Activated CD8-positive, alpha-beta T cell treated with anti-CD3 and anti-CD28 coated beads, Interleukin-2, amount 10 ng/mL, durations not matched to agents 7 days and 5 days (primary cell): Measurements from ENCODE around the gene THEM5. TPM values are rescaled to one million over a fixed set of nuclear protein-coding genes. Genes with fewer than 3 reads are reported as not detected.

ENCODE experiments used
- ATAC-seq: fragments of 150-1000 bp; cut with Tn5 transposase; one replicate; pipeline ENCODE4 v1.10.0; 2021; ENCODE audit warnings: moderate library complexity
- CTCF ChIA-PET: fragments of 350-600 bp; sonication (Branson Sonifier 250); formaldehyde crosslinking; loops from one replicate; lab custom pipeline; 2021; ENCODE audit warnings: antibody characterized with exemption; lab: Charles Lee
- POLR2A ChIA-PET: fragments of 350-600 bp; sonication (Branson Sonifier 250); formaldehyde crosslinking; loops from one replicate; lab custom pipeline; 2021; ENCODE audit warnings: antibody characterized with exemption; lab: Charles Lee
- DNase-seq: peaks from one replicate; pipeline ENCODE4 v3.0.0-alpha.2; 2020
- H3K27ac Mint-ChIP-seq: one replicate; pipeline ENCODE4 v1.8.0; 2021; ENCODE audit warnings: mild to moderate bottlenecking, mixed read lengths
- H3K27me3 Mint-ChIP-seq: one replicate; pipeline ENCODE4 v1.8.0; 2021; ENCODE audit warnings: low read depth, mixed read lengths
- H3K36me3 Mint-ChIP-seq: one replicate; pipeline ENCODE4 v1.8.0; 2021; ENCODE audit warnings: low read depth, mixed read lengths
- H3K4me1 Mint-ChIP-seq: one replicate; pipeline ENCODE4 v1.8.0; 2021; ENCODE audit warnings: low read depth, mixed read lengths
- H3K4me3 Mint-ChIP-seq: one replicate; pipeline ENCODE4 v1.8.0; 2021; ENCODE audit warnings: mild to moderate bottlenecking, mixed read lengths
- H3K9me3 Mint-ChIP-seq: one replicate; pipeline ENCODE4 v1.8.0; 2022; ENCODE audit warnings: mixed read lengths; ENCODE audit not compliant: insufficient read depth
- total RNA-seq, 2 experiments: library from RNA; stranded (reverse); gene quantifications; one replicate each; pipeline ENCODE4 v1.2.3, GENCODE V29; 2021

The THEM5 gene
- total RNA-seq, 2 experiments from 2014 or later: not detected

DNA sequence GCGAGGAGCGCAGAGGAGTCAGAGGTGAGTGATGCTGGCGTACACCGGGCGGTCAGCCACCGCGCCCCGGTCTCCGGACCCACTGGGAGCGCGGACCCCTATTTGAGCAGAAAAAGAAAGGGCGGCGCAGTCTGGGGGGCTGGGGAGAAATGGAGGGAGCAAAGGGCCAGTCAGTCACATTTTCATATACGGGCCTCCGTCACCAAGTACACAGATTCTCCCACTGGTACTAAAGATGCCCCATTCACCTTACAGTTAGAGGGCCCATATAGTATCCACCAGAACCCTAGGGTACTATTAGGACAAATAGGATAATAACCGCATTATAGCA is 14.5 kb downstream of the THEM5 start:
- Mint-ChIP-seq H3K4me1 (peaks cover 53% of the 10 kb centered on the region), H3K4me3 (peak overlapping the region; percentile 70), H3K36me3 (no peaks in the 10 kb centered on the region), H3K9me3 (no peaks in the 10 kb centered on the region), H3K27ac (peak overlapping the region; percentile 27), H3K27me3 (peaks cover 12% of the 10 kb centered on the region)
- DNase-seq (no peak), ATAC-seq (no peak)
- ChIA-PET CTCF (interaction anchor here (1.9 kb wide), 1 partner anchor 163 kb away, joined by 5 read pairs; no protein-coding TSS in a partner anchor), POLR2A (interaction anchor here (1.1 to 4.0 kb wide), 2 partner anchors 10 to 70 kb away, joined by 3 to 17 read pairs; partner anchors contain the start of gene THEM4)

DNA sequence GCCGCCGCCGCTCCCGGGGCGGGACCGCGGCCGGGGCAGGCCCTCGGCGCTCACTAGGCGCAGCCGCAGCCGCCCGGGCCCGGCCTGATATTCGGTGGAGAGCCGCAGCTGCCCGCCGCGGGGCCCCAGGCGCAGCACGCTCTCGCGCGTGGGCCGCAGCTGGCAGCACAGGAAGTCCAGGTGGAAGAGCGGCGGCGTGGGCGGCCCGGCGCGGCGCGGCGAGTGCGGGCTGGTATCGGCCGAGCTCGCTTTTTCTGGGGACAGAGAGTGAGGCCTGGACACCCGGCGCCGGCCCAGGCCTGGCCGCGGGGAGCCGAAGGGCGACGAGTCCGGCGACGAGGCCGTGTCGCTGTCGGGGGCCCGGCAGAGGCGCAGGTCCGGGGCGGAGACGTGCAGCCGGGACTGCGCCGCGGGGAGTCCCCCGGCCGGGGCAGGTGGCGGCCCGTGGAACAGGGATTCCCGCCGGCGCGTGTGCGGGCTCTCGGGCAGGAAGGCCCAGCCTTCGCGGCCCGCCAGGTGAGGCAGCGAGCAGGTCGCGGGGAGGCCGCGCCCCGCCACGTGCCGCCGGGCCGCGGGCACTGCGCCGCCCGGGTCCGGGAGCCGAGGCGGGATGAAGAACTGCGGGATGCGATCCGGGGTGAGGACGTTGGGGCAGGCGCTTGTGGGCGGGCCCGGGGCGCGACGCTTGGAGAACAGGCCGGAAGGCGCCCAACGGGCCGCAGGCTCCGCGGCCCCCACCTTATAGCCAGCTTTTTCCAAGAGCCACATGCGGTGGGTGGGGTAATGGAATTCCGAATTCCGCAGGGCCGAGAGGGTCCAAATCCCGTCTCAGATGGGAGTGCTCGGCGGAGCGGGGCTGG is 15.1 kb downstream of the THEM5 start:
- ChIA-PET CTCF (interaction anchor here (0.9 to 1.9 kb wide), 2 partner anchors 26 to 163 kb away, joined by 3 to 5 read pairs; no protein-coding TSS in a partner anchor), POLR2A (interaction anchor here (4.0 kb wide), 1 partner anchor 9 kb away, joined by 17 read pairs; no protein-coding TSS in a partner anchor)
- H3K4me1 Mint-ChIP-seq: peaks cover 59% of the 10 kb centered on the region
- DNase-seq: no peak
- peak overlapping the region; percentile 70 for H3K4me3 Mint-ChIP-seq
- H3K27me3 Mint-ChIP-seq: peaks cover 12% of the 10 kb centered on the region
- no peaks in the 10 kb centered on the region for H3K36me3 Mint-ChIP-seq
- peak; percentile 35 for ATAC-seq
- H3K9me3 Mint-ChIP-seq: no peaks in the 10 kb centered on the region
- H3K27ac Mint-ChIP-seq: peak overlapping the region; percentile 27

DNA sequence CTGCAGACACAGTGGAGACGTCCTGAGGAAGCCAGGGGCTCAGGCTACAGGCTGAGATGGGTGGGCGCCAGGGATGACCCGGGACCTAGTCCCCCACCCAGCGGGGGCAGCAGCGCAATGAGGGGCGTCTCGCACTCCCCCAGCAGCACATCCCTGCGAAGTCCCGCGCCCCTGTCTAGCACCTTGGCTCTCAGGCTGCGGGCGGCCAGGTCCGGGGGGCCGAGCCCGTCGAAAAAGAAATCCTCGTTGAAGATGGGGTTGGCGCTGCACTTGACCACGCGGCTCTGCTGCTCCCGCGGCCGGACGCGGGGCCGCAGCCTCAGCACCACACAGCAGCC is 15.7 kb downstream of the THEM5 start:
- ChIA-PET POLR2A (interaction anchor here (4.0 kb wide), 1 partner anchor 9 kb away, joined by 17 read pairs; no protein-coding TSS in a partner anchor), CTCF (interaction anchor here (0.9 to 2.0 kb wide), 4 partner anchors 25 to 393 kb away, joined by 3 to 14 read pairs (median 4); partner anchors contain the start of gene MRPL9)
- DNase-seq: no peak
- H3K4me3 Mint-ChIP-seq: peak overlapping the region; percentile 65
- no peaks in the 10 kb centered on the region for H3K36me3 Mint-ChIP-seq
- ATAC-seq: peak; percentile 1
- H3K4me1 Mint-ChIP-seq: peaks cover 65% of the 10 kb centered on the region
- H3K9me3 Mint-ChIP-seq: no peaks in the 10 kb centered on the region
- peak overlapping the region; percentile 78 for H3K27ac Mint-ChIP-seq
- peaks cover 12% of the 10 kb centered on the region for H3K27me3 Mint-ChIP-seq

DNA sequence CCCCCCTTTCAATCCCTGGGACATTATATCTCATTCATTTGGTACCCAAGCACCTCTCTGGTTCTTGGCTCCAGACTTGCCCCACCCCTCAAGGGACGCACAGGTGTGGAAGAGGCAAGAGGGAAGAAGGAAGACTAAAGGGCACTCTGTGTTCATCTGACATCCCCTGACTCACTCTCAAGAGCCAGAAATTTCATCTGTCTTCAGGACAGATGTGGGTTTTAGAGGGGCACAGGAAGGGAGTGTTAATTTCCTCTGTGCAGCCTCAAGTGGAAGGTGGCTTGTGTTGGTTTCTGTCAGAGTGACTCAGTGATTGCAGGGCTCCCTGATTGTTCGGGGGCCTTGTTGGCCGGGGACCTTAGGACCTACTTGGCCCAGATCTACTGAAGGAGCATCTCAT is 16.3 kb downstream of the THEM5 start:
- ATAC-seq: peak; percentile 25
- H3K27ac Mint-ChIP-seq: peak overlapping the region; percentile 78
- H3K4me3 Mint-ChIP-seq: peak overlapping the region; percentile 65
- POLR2A ChIA-PET: interaction anchor here (0.7 to 4.0 kb wide), 3 partner anchors 8 to 68 kb away, joined by 3 to 17 read pairs (median 3); no protein-coding TSS in a partner anchor
- H3K9me3 Mint-ChIP-seq: no peaks in the 10 kb centered on the region
- CTCF ChIA-PET: interaction anchor here (0.6 to 2.1 kb wide), 33 partner anchors 8 to 393 kb away, joined by 3 to 14 read pairs (median 4); partner anchors contain the start of genes MRPL9, SNX27 and TDRKH
- H3K36me3 Mint-ChIP-seq: no peaks in the 10 kb centered on the region
- peaks cover 70% of the 10 kb centered on the region for H3K4me1 Mint-ChIP-seq
- H3K27me3 Mint-ChIP-seq: peaks cover 12% of the 10 kb centered on the region
- peak; percentile 45 for DNase-seq

DNA sequence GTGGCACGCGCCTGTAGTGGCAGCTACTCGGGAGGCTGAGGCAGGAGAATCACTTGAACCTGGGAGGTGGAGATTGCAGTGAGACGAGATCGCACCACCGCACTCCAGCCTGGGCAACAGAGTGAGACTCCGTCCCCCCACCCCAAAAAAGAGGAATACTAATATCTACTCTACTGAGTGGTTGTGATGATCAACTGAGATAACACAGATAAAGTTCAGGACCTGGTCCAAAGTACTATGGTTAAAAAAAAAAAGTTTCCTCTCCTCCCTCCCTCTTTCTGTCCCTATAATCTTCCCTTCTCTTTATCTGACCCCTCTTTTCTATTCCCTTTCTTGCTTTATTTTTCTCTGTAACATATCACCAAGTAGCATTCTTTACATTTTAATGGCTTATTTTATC is 17.9 kb downstream of the THEM5 start:
- H3K4me3 Mint-ChIP-seq: no peak overlapping the region
- H3K4me1 Mint-ChIP-seq: peaks cover 78% of the 10 kb centered on the region
- H3K36me3 Mint-ChIP-seq: no peaks in the 10 kb centered on the region
- DNase-seq: no peak
- H3K27ac Mint-ChIP-seq: no peak overlapping the region
- no peaks in the 10 kb centered on the region for H3K9me3 Mint-ChIP-seq
- POLR2A ChIA-PET: no interaction called here
- CTCF ChIA-PET: interaction anchor here (0.7 to 2.1 kb wide), 24 partner anchors 8 to 391 kb away, joined by 3 to 14 read pairs (median 8); partner anchors contain the start of genes MRPL9, TDRKH and TUFT1
- ATAC-seq: no peak
- H3K27me3 Mint-ChIP-seq: peaks cover 3% of the 10 kb centered on the region

- no peaks in the 10 kb centered on the region for H3K9me3 Mint-ChIP-seq
- no peak for ATAC-seq
- DNase-seq: no peak
- POLR2A ChIA-PET: interaction anchor here (1.0 to 1.2 kb wide), 2 partner anchors 13 to 71 kb away, joined by 3 read pairs; partner anchors contain the start of gene MRPL9
- no peak overlapping the region for H3K27ac Mint-ChIP-seq
- H3K4me1 Mint-ChIP-seq: peaks cover 79% of the 10 kb centered on the region
- H3K4me3 Mint-ChIP-seq: no peak overlapping the region
- CTCF ChIA-PET: interaction anchor here (1.2 to 2.0 kb wide), 5 partner anchors 71 to 390 kb away, joined by 6 to 12 read pairs (median 7); partner anchors contain the start of gene MRPL9
- peaks cover 3% of the 10 kb centered on the region for H3K27me3 Mint-ChIP-seq
- no peaks in the 10 kb centered on the region for H3K36me3 Mint-ChIP-seq
Measured at GRCh38 chr1:151834239-151834638, 19.3 kb downstream of the THEM5 start.

DNA sequence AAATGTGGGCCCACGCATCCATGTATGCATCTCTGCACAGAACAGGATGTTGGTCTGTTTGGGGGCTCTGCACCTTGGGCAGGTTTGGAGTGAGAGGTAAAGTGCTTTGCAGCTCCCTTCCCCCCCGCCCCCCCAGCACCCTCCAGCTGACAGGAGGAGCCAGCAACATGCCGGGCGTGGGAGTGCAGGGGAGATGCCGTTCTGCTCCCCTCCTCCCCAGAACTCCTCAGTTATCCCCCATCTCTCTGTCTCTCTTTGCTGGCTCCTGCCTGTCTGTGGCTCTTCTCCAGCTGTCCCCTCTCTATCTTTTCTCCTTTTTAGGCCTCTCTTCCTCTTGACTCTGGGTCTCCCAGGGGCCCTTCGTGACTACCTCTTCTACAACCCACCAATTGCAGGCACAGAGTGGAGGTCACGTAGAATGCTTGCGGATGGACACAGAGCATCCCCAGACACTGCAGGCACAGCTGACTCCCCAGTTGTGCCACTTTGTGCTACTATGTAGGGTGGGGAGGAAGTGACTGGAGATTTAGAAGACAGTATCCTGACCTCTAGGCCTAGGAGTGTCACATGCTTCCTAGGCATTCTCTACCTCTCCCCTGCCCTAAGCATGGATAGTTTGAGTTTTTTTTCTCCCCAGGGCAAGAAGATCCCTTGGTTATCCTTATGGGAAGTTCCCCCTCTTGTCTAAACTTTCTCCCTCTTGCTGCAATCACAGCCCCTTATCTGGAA is 20.2 kb downstream of the THEM5 start:
- CTCF ChIA-PET: interaction anchor here (0.7 to 2.0 kb wide), 4 partner anchors 70 to 240 kb away, joined by 3 to 12 read pairs (median 6); partner anchors contain the start of gene MRPL9
- Mint-ChIP-seq H3K27me3 (peaks cover 3% of the 10 kb centered on the region), H3K27ac (no peak overlapping the region), H3K36me3 (no peaks in the 10 kb centered on the region), H3K9me3 (no peaks in the 10 kb centered on the region), H3K4me3 (no peak overlapping the region), H3K4me1 (peaks cover 83% of the 10 kb centered on the region)
- no peak for ATAC-seq
- DNase-seq: no peak
- POLR2A ChIA-PET: no interaction called here

- no peaks in the 10 kb centered on the region for H3K9me3 Mint-ChIP-seq
- no peak for DNase-seq
- no peaks in the 10 kb centered on the region for H3K36me3 Mint-ChIP-seq
- POLR2A ChIA-PET: no interaction called here
- CTCF ChIA-PET: interaction anchor here (0.7 kb wide), 1 partner anchor 239 kb away, joined by 3 read pairs; no protein-coding TSS in a partner anchor
- H3K27me3 Mint-ChIP-seq: no peaks in the 10 kb centered on the region
- no peak for ATAC-seq
- H3K27ac Mint-ChIP-seq: peak overlapping the region; percentile 20
- H3K4me3 Mint-ChIP-seq: no peak overlapping the region
- peaks cover 85% of the 10 kb centered on the region for H3K4me1 Mint-ChIP-seq
Measured at GRCh38 chr1:151832318-151832980, 21.1 kb downstream of the THEM5 start.

DNA sequence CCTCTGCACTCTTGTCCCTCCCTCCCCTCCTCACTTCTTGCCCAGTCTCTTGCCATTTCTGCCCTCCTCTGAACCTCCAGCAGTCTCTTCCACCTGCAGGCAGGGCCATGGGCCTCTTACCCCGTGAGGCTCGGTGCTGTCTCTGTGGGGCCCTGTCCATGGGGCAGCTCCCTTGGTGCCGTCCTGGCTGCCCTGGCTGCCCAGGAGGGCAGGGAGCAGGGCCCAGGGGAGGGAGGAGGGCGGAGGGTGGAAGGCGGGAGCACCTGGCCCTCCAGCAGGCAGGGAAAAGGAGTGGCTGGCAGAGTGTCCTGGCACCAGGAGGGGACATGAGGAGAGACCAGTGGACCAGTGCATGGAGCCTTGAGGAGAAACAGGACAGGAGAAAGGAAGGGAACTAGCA is 21.9 kb downstream of the THEM5 start, which contains the start of gene RORC:
RORC (minus strand) TSS at position 198 of the 400 bp plus-strand sequence; CDS start at position 160, 38 bp downstream.
- H3K9me3 Mint-ChIP-seq: no peaks in the 10 kb centered on the region
- DNase-seq (no peak), ATAC-seq (no peak)
- no peaks in the 10 kb centered on the region for H3K27me3 Mint-ChIP-seq
- peak within 1 kb of the TSS; percentile 66 for H3K27ac Mint-ChIP-seq
- no peak within 1 kb of the TSS for H3K4me3 Mint-ChIP-seq
- CTCF ChIA-PET: interaction anchor here (1.5 kb wide), 1 partner anchor 42 kb away, joined by 6 read pairs; the partner anchor contains the start of gene TDRKH
- no peaks in the 10 kb centered on the region for H3K36me3 Mint-ChIP-seq
- POLR2A ChIA-PET: interaction anchor here (0.8 to 1.0 kb wide), 2 partner anchors 17 to 69 kb away, joined by 3 read pairs; partner anchors contain the start of gene MRPL9
- peaks cover 80% of the 10 kb centered on the region for H3K4me1 Mint-ChIP-seq

- H3K36me3 Mint-ChIP-seq: no peaks in the 10 kb centered on the region
- H3K4me3 Mint-ChIP-seq: no peak overlapping the region
- ATAC-seq (no peak), DNase-seq (no peak)
- H3K27me3 Mint-ChIP-seq: no peaks in the 10 kb centered on the region
- H3K27ac Mint-ChIP-seq: peak overlapping the region; percentile 66
- CTCF ChIA-PET: interaction anchor here (1.0 to 1.5 kb wide), 4 partner anchors 9 to 74 kb away, joined by 3 to 7 read pairs (median 5); partner anchors contain the start of genes C2CD4D and TDRKH
- no peaks in the 10 kb centered on the region for H3K9me3 Mint-ChIP-seq
- H3K4me1 Mint-ChIP-seq: peaks cover 80% of the 10 kb centered on the region
- POLR2A ChIA-PET: interaction anchor here (0.8 to 4.0 kb wide), 3 partner anchors 8 to 68 kb away, joined by 3 to 17 read pairs (median 3); partner anchors contain the start of genes C2CD4D and MRPL9
Measured at GRCh38 chr1:151831256-151831591, 22.3 kb downstream of the THEM5 start.
